ENCODE results near the gene C1orf105. TPM values are rescaled to one million over a fixed set of nuclear protein-coding genes. Genes with fewer than 3 reads are reported as not detected.
A peak's percentile ranks its signal among the peaks of the same experiment; 100 is the strongest.

C1orf105 gene
- total RNA-seq, 1 donor from 2014 or later, result not detected

DNA sequence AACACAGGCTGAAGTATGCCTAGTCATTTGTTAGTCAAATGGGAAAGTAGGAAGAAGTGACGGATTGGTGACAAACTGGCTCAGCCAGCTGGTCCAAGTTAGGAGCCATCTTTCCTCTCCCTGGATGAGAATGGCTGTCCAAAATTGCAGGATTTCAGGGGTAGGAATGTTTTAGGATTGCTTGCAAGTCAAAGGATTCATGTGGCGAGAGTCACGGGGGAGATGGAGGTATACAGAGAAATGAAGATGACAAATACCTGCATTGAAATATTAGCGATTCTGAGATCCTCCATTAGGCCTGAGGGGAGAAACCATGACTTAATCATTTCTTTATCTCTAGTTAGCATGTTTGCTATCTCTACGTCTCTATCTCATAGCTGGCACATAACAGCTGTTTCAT is 65.1 kb downstream of the C1orf105 start:
- peaks cover 4% of the 10 kb centered on the region for H3K9me3 Mint-ChIP-seq
- no peaks in the 10 kb centered on the region for H3K27me3 Mint-ChIP-seq
- H3K4me1 Mint-ChIP-seq (ENCODE audit: unreplicated experiment), result peaks cover 14% of the 10 kb centered on the region
- TF ChIP-seq, protein P1, sequence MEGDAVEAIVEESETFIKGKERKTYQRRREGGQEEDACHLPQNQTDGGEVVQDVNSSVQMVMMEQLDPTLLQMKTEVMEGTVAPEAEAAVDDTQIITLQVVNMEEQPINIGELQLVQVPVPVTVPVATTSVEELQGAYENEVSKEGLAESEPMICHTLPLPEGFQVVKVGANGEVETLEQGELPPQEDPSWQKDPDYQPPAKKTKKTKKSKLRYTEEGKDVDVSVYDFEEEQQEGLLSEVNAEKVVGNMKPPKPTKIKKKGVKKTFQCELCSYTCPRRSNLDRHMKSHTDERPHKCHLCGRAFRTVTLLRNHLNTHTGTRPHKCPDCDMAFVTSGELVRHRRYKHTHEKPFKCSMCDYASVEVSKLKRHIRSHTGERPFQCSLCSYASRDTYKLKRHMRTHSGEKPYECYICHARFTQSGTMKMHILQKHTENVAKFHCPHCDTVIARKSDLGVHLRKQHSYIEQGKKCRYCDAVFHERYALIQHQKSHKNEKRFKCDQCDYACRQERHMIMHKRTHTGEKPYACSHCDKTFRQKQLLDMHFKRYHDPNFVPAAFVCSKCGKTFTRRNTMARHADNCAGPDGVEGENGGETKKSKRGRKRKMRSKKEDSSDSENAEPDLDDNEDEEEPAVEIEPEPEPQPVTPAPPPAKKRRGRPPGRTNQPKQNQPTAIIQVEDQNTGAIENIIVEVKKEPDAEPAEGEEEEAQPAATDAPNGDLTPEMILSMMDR (conservative IDR thresholded peaks at IDR 0.05), result no peak
- DNase-seq (ENCODE audit: extremely low spot score, unreplicated experiment), result no peak
- H3K4me3 Mint-ChIP-seq, result peak overlapping the region; percentile 12
- H3K36me3 Mint-ChIP-seq, result no peaks in the 10 kb centered on the region
- peak overlapping the region; percentile 54 for H3K27ac Mint-ChIP-seq

DNA sequence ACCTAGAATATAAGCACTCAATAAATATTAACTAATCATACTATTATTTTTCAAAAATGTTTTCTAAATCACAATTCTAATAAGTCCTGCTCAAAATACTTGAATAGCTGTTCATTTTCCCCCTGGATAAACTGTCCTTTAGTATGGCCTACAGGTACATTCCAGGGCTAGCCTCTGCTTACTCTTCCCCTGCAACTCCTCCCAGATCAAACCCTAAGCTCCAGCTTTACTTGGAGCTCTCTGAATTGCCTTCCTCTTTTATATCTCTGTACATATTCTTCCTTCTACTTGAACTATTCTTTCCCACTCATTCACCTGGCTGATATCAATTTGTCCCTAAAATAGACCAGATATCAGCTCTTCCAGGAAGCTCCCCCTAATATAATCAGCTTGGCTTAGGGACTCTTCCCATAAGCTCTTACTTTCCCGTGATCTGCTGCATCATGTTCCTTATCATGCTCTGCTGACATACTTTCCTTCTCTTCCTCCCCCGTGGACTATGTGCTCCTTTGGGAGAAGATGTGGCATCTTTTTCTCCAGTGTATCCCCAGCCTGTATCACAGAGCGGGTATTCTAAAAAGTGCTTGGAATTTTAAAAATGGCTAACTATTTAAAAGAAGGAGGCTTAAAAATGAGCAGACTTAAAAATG is 66.4 kb downstream of the C1orf105 start:
- H3K27me3 Mint-ChIP-seq, result no peaks in the 10 kb centered on the region
- DNase-seq (ENCODE audit: extremely low spot score, unreplicated experiment), result no peak
- peaks cover 4% of the 10 kb centered on the region for H3K9me3 Mint-ChIP-seq
- TF ChIP-seq, protein P1 (conservative IDR thresholded peaks at IDR 0.05), result no peak
- H3K4me3 Mint-ChIP-seq, result no peak overlapping the region
- no peaks in the 10 kb centered on the region for H3K36me3 Mint-ChIP-seq
- peaks cover 11% of the 10 kb centered on the region for H3K4me1 Mint-ChIP-seq (ENCODE audit: unreplicated experiment)
- H3K27ac Mint-ChIP-seq, result no peak overlapping the region

DNA sequence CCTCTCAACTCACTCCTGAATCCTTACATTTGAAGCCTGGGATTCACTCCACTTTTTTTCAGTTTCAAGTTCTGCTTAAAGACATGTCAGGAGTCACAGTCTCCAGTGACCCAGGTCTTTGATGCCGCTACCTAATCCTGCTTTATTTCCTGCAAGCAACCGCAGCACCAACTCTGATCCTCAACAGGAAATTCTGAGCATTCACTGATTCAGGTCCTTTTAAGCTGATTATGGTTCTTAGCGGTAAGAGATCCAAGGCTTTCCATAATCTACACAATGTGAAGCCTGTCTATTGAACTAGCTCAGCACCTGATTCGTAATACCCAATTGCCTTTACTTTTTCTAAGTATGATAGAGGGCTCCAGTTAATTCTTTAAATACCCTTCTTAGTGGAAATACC is 67.1 kb downstream of the C1orf105 start:
- H3K4me3 Mint-ChIP-seq, result no peak overlapping the region
- no peak for DNase-seq (ENCODE audit: extremely low spot score, unreplicated experiment)
- H3K27ac Mint-ChIP-seq, result no peak overlapping the region
- peaks cover 11% of the 10 kb centered on the region for H3K4me1 Mint-ChIP-seq (ENCODE audit: unreplicated experiment)
- no peaks in the 10 kb centered on the region for H3K36me3 Mint-ChIP-seq
- no peaks in the 10 kb centered on the region for H3K27me3 Mint-ChIP-seq
- TF ChIP-seq, protein P1 (conservative IDR thresholded peaks at IDR 0.05), result no peak
- H3K9me3 Mint-ChIP-seq, result peaks cover 4% of the 10 kb centered on the region

- peaks cover 11% of the 10 kb centered on the region for H3K4me1 Mint-ChIP-seq (ENCODE audit: unreplicated experiment)
- DNase-seq (ENCODE audit: extremely low spot score, unreplicated experiment), result no peak
Observed at GRCh38 chr1:172488393-172488792, 67.9 kb downstream of the C1orf105 start.

DNA sequence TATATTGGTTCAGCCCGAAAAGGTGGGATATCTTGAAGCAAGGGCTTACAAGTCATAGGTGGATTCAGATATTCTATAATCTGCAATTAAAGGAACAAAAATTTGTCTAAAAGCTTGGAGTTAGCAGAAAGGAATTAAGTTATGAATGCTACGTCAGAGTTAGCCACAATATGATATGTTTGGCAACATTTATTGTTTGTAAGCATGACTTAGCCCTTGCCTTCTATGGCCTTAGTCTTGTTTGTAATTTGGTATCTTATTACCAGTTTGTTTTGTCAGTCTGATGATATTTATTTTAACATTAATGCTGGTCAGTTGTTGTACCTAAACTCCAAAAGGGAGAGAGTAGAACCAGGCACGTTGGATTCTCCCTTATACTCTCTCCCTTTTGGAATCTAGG is 69.4 kb downstream of the C1orf105 start:
- TF ChIP-seq, protein P1 (conservative IDR thresholded peaks at IDR 0.05), result no peak
- H3K4me3 Mint-ChIP-seq, result no peak overlapping the region
- no peak overlapping the region for H3K27ac Mint-ChIP-seq
- no peaks in the 10 kb centered on the region for H3K36me3 Mint-ChIP-seq
- H3K9me3 Mint-ChIP-seq, result peaks cover 4% of the 10 kb centered on the region
- H3K4me1 Mint-ChIP-seq (ENCODE audit: unreplicated experiment), result peaks cover 6% of the 10 kb centered on the region
- H3K27me3 Mint-ChIP-seq, result no peaks in the 10 kb centered on the region
- DNase-seq (ENCODE audit: extremely low spot score, unreplicated experiment), result no peak

More at GRCh38 chr1:172488393-172488792, 67.9 kb downstream of the C1orf105 start:
- Mint-ChIP-seq H3K9me3 (peaks cover 4% of the 10 kb centered on the region), H3K36me3 (no peaks in the 10 kb centered on the region), H3K27me3 (no peaks in the 10 kb centered on the region), H3K27ac (no peak overlapping the region), H3K4me3 (no peak overlapping the region)
- TF ChIP-seq, protein P1 (conservative IDR thresholded peaks at IDR 0.05), result no peak
